ENCODE measurements around the gene RBM10. TPM values are rescaled to one million over a fixed set of nuclear protein-coding genes. Genes with fewer than 3 reads are reported as not detected.

RBM10 gene
- total RNA-seq, 4 donors from 2014 or later: 24.3 to 27.0 (median 25.4) TPM

GRCh38 chrX:47217121-47217851 lies 72.3 kb downstream of the RBM10 start:
- DNase-seq (ENCODE audit: low spot score) (no peak), ATAC-seq (ENCODE audit: low FRiP score) (peak; percentile 30)
- TF ChIP-seq CTCF (IDR thresholded peaks at IDR 0.05): no peak

- no peak for TF ChIP-seq CTCF (IDR thresholded peaks at IDR 0.05)
- DNase-seq (ENCODE audit: low spot score): peak; percentile 91
- ATAC-seq (ENCODE audit: low FRiP score): peak; percentile 92
Measured at GRCh38 chrX:47217852-47218279, 72.8 kb downstream of the RBM10 start.

- ATAC-seq (ENCODE audit: low FRiP score) (peak; percentile 43), DNase-seq (ENCODE audit: low spot score) (no peak)
Measured at GRCh38 chrX:47218280-47218919, 73.4 kb downstream of the RBM10 start, which contains the start of gene CDK16. TSS of gene CDK16 (plus strand) at chrX:47218681. CDS start at chrX:47223558, 4,877 bp downstream.

GRCh38 chrX:47218920-47219815 lies 74.1 kb downstream of the RBM10 start:
- no peak for TF ChIP-seq CTCF (IDR thresholded peaks at IDR 0.05)
- DNase-seq (ENCODE audit: low spot score) (no peak), ATAC-seq (ENCODE audit: low FRiP score) (no peak)

More at GRCh38 chrX:47218280-47218919, 73.4 kb downstream of the RBM10 start, which contains the start of gene CDK16:
- TF ChIP-seq CTCF (IDR thresholded peaks at IDR 0.05): no peak

GRCh38 chrX:47221756-47222155 lies 76.7 kb downstream of the RBM10 start:
- DNase-seq (ENCODE audit: low spot score) (no peak), ATAC-seq (ENCODE audit: low FRiP score) (no peak)
- no peak for TF ChIP-seq CTCF (IDR thresholded peaks at IDR 0.05)

GRCh38 chrX:47222751-47223350 lies 77.8 kb downstream of the RBM10 start:
- ATAC-seq (ENCODE audit: low FRiP score) (no peak), DNase-seq (ENCODE audit: low spot score) (no peak)
- no peak for TF ChIP-seq CTCF (IDR thresholded peaks at IDR 0.05)

All from omental fat pad (tissue), 4 donors.